Stimulated activated CD8-positive, alpha-beta memory T cell treated with anti-CD3 and anti-CD28 coated beads, Interleukin-4, amount 100 ng/mL, for 4 hours (primary cell): ENCODE measurements around the gene PLEKHM1.
"Not testable (repeated sequence)": the region's sequence is repeated elsewhere in the genome, so short reads cannot be mapped to it uniquely, and the experiment has no call there.

Experiments
- DNase-seq, 2 donors: peaks; one replicate each; pipeline ENCODE4 v3.0.0-alpha.2; 2020; ENCODE audit warnings: low read depth in 2 of 2, low spot score in 1 of 2

PLEKHM1 gene

DNA sequence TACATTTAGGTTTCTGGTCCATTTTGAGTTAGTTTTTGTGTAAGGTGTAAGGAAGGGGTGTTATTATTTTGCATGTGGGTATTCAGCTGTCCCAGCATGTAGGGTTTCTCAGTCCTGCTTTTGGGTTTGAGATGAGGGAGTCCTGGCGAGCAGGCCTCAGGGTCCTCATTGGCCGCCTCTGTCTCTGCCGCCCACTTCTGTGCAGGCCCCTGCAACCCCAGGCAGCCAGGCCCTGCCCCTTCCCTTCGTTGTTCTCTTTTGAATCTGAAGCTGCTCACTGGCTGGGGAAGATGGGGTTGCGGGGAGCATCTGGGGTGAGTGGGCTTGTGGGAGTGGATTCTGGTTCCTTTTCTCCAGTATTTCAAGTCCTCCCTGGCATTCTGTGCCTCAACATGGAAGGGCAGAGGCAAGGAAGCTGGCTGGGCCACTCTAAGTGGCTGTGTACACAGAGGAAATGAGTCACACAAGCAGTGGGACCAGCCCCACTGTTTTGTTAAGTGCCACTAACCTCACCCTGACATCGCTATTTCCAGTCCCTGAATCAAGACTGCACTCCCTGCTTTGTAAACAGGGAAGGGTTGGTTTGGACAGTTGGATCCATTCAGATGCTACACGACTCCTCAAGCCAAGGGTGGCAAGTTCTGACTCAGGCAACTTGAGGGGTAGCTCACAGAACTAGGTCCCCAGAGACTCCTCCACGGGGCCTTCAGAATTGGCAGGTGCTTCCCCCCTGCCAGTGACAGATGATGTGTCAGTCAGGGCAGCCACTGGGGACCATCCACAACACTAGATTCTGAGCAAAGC is 28.8 kb downstream of the PLEKHM1 start:
- DNase-seq = not testable (repeated sequence)

DNA sequence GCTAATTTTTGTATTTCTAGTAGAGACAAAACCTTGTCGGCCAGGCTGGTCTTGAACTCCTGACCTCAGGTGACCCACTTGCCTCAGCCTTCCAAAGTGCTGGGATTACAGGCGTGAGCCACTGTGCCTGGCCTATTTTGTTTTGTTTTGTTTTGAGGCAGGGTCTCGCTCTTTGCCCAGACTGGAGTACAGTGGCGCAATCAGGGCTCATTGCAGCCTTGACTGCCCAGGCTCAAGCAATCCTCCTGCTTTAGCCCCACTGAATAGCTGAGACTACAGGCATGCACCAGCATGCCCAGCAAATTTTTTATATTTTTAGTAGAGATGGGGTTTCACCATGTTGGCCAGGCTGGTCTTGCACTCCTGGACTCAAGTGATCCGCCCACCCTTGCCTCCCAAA is 30.1 kb downstream of the PLEKHM1 start:
- DNase-seq = not testable (repeated sequence)

DNA sequence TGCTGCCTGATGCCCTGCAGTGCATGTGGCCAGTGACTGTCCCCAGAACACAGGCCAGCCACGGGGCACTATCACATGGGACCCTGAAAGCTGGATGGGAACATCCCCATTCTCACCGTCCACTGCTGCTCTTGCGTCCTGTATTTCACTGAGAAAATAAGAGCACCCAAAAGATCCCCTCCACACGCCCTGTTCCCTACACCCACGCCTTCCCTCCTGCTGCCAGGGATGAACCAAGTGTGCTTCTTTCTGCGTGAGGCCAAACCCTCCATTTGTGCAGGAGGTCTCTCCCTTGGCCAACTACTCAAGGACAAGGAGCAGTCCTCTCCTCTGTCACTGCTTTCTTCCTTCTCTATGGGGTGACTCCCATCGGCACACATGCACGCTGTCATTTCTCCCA is 36.2 kb downstream of the PLEKHM1 start:
- not testable (repeated sequence) for DNase-seq

DNA sequence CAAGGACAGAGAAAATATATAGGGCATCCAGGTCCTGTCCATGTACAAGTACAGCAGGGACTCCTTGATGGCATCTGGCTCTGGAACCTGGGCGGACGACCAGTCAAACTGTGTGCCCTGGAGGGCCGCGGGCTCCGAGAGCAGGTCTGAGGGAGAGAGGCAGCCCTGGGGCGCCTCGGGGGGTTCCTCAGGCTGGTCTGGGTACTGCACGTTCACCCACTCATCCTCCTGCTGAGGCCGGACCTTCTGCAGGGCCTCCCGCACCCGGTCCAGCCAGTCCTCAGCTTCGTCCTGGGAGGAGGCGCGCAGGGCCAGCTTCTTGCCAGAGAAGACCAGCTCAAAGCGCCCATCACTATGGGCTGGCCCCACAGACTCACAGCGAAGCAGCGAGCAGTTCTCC is 36.8 kb downstream of the PLEKHM1 start:
- not testable (repeated sequence) for DNase-seq

DNA sequence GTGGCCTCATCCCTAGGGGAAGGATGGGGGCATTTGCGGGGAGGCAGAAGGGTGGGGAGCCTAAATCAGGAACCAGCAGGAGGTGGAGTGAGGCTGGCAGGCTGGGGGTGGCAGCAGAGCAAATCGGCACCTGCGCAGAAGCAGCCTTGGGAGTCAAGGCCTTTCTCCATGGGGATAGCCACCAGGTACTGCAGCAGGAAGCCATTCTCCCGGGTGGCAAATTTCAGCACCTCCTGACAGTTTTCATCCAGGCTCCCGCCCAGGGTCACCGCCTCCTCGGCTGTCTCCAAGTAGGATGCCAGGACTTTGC is 37.3 kb downstream of the PLEKHM1 start:
- not testable (repeated sequence) for DNase-seq

DNA sequence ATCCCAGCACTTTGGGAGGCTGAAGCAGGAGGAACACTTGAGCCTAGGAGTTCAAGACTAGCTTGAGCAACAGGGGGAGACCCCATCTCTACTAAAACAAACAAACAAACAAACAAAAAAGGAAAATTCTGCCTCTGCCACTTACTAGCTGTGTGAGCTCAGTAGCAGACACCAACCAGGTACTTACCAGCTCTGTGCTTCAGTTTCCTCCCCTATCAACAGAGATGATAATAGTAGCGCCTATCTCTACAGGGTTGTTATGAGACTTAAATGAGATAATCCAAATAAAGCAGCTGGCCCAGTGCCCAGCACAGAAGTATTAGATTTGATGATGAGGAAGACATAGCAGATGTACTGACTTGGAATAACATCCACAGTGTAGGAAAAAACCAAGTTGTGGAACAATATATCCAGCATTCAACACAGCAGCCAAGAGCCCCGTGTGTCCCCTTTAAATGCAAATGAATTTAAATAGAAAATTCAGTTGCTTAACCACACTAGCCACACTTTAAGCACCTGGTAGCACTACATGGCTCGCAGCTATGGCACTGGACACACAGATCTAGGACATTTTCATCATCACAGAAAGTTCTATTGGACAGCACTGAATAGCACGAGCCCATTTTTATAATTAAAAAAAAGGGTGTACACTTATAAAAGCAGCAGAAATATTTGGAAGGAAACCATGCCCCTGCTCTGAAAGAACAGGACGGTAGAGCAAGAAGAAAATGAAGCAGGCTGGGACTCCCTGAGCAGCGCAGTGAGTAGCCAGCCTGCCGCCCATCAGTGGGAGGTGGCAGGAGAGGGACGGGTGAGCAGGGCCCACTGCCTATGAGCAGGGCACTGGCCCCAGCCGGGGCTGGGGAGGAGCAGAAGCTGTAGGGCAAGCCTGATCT is 37.9 kb downstream of the PLEKHM1 start:
- DNase-seq = not testable (repeated sequence)

DNA sequence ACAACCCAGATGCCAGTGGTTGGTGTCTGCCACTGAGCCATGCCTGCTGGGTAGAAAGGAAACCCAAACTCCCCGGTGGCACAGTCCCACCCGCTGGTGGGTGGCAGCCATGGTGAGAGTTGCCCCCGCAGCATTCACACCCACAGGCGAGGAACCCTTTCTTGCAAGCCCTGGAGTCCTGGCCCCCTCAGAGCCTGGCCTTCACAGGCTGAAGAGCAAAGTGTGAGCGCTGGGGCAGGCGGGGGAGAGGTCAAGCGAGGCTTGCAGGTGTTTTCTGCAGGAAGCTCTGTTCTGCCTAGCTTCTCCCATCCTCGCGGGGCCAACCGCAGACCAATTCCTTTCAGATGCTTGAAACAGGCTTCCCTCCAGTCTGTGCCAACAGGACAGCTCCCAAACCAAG is 38.9 kb downstream of the PLEKHM1 start:
- not testable (repeated sequence) for DNase-seq

DNA sequence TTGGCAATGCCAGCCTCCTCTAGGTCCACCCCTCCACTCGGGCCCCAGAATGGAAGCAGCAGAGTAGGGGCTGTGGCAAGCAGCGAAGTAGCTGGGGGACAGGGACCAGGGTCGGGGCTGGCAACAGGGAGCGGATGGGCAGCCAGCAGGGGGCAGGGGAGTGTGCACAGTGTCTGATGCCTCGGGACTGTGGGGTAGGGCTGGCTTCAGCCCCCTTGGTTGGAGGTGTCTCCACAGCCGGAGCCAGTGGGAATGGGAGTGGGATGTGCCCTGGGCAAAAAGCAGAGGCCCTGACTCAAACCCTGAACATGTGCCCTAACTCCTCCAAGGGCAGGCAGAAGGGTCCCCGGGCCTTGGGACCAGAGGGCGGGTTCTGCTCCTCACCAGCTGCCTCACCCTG is 39.4 kb downstream of the PLEKHM1 start:
- no peak for DNase-seq

DNA sequence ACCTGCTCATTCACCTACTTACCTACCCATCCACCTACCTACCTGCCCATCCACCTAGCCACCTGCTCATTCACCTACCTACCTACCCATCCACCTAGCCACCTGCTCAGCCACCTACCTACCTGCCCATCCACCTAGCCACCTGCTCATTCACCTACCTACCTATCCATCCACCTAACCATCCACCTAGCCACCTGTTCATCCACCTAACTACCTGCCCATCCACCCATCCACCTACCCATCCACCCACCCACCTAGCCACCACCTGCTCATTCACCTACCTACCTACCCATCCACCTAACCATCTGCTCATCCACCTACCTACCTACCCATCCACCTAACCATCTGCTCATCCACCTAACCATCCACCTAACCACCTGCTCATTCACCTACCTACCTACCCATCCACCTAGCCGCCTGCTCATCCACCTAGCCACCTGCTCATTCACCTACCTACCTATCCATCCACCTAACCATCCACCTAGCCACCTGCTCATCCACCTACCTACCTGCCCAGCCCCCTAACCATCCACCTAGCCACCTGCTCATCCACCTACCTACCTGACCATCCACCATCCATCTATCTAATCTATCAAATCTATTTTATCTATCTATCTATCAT is 40.7 kb downstream of the PLEKHM1 start:
- DNase-seq = not testable (repeated sequence)

DNA sequence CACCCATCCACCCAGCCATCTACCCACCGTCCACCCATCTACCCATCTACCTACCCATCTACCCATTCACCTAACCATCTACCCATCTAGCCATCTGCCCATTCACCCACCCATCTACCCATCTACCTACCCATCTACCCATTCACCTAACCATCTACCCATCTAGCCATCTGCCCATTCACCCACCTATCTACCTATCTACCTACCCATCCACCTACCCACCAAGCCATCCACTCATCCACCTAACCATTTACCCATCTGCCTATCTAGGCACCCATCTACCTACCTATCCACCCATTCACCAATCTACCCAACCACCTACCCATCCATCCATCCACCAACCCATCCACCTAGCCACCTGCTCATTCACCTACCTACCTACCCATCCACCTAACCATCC is 41.3 kb downstream of the PLEKHM1 start:
- DNase-seq = not testable (repeated sequence)

DNA sequence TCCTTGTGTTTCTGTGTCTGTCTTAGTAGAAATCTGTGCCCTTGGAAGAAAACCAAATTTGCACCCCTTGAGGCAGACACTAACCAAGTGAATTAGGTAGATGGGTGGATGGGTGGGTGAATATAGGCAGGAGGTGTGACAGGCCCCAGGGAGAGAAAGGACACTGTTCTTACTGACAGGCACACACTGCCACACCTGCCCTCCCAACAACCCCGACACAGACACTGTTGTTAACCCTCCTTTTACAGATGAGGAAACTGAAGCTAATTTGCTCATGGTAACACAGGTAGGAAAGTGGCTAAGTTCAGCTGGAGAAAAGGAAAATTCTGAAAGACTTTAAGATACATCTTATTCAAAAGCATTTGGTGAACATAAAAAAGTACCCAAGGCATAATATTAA is 42.0 kb downstream of the PLEKHM1 start:
- DNase-seq = not testable (repeated sequence)

DNA sequence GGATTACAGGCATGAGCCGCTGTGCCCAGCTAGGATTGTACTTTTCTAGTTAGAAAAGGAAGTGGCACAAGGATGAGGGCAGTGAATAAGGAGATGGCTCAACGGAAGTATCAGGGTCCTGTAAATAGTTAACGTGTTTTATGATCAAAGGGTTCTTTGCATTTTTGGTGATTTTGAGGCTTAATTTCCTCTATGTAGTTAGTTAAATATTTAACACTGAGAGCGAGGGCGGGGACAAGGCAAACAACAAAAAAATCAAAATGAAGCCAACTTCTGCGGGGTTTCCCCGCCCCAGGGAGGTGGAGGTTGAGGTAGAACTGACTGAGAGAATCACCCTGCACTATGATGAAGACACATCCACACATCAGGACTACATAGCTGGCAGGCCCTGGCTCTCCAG is 42.5 kb downstream of the PLEKHM1 start:
- not testable (repeated sequence) for DNase-seq

DNA sequence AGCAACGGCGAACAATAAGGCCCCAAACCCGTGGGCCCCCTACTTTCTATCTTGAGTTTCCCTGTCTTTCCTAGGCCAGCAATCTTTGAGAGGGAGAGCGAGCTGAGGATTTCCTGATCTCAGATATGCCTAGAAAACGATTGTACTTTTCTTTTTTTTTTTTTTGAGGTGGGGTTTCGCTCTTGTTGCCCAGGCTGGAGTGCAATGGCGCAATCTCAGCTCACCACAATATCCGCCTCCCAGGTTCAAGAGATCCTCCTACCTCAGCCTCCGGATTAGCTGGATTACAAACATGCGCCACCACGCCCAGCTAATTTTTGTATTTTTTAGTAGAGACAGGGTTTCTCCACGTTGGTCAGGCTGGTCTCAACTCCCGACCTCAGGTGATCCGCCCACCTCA is 42.9 kb downstream of the PLEKHM1 start:
- DNase-seq = not testable (repeated sequence)

DNA sequence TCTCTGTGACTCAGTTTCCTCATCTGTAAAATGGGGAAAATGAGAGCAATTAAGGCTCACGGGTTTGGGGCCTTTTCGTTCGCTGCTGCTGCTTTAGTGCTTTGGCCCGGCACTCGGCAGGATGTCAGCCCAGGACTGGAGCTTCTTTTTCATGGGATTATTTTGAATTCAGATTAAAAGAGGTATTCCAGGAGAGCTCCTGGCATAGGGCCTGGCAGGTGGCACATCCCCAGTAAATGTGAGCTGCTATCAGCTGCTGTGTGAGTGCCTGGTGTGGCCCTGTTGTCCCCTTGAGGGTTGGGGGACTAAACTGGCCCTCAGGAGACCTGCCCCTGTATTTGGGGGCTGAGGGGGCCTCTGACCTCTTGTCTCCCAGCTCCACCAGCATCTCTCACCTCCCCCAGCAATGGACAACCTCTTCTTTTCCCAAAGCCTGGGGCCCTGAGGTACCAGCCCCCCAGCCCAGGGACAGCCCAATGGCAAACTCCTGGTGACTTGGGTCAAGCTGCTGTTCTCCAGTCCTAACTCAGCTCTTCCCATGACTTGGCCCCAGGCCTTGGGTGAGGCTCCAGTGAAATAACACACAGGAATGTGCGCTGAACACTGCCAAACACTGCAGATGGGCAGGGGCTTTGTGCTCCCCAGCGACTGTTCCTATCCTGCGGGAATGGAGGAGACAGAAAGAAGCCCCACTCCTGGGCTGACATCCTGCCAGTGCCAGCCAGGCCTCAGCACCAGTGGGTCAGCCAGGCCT is 43.5 kb downstream of the PLEKHM1 start:
- DNase-seq = not testable (repeated sequence)

DNA sequence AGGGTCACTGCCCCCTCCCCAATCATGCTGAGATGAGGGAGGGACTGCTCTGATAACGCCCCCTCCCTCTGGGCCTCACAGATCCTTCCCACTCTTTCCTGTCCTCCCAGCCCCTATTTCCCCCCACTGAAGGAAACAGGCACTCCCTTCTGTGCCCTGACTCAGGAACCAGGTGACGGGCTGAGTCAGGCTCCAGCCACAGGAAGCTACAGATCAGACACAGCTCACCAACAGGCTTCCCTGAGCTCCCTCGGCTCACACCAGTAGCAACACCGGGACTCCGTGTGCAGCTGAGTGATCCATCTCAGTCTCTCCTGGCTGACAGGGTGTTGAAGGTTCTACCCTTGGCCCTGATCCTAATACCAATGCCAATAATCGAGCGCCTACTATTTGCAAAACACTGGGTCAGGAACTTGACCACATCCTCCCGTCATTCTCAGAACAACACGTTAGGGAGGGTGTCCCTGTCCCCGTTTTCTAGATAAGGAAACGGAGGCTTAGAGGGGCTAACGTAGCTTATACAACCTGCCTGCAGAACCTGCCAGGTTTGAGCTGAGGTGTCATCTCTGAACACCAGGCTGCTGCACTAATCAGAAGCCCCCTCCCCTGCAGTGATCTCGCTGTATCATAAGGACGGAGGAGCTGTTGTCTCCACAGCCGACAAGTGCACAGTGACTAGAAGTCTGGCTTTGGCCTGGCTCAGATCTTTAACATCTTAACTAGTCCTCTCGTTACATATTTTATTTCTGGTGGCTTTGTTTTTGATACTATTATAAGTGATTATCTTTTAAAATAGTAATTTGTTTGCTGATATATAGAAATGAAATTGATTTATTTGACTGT is 44.4 kb downstream of the PLEKHM1 start:
- DNase-seq = not testable (repeated sequence)

DNA sequence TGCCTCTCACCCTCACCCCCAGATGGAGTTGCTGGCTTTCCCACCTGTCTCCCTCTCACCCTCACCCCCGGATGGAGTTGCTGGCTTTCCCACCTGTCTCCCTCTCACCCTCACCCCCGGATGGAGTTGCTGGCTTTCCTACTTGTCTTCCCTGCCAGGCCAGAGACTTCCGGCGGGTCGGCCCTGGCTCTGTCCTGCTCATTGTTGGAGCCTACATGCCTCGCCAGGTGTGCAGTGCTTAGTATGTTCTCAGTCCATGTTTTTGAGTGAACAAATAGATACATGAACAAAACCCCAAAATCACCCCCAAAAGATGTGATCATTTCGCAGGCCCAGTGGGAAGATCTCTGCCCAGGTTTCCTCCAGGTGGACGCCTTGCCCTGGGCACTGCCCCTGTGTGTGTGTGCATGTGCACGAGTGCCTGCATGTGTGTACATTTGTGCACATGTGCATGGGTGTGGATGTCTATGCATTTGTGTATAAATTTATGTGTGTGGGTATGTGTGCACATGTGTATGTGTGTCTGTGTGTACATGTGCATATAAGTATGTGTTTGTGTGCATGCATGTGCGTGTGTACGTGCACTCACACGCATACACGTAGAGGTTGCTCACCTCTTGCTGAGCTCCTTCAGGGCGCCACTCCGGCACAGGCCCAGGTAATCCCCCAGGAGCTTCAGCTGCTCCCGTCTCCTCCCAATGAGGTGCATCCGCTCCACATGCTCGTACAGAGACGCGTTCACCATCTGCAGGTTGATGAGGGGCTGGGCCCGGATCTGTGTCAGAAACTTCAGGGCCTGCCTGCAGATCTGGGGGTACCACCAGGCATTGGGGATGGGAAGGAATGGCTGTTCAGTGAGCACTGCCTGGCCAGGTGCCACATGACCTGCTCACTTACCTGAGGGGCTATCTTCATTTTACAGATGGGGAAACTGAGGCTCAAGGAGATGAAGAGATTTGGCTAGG is 45.4 kb downstream of the PLEKHM1 start:
- DNase-seq = not testable (repeated sequence)

DNA sequence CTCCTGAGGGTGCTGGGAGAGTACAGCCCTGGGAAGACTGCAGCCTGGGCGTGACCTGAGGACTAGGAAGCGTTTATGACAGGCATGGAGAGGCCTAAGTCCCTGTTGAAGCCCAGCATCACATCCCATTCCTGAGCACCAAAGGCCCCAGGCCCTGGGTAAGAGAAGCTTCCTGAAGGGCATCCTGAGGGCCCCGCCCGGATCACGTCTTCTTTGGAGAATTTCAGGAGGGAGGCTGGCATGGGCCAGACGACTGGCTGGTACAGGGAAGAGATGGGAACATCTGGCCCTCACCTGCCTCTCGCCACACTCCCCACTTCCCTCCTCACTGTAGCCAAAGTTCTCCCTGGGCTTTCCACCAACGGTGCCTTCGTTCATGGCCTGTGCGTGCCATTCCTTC is 46.2 kb downstream of the PLEKHM1 start:
- DNase-seq = not testable (repeated sequence)

DNA sequence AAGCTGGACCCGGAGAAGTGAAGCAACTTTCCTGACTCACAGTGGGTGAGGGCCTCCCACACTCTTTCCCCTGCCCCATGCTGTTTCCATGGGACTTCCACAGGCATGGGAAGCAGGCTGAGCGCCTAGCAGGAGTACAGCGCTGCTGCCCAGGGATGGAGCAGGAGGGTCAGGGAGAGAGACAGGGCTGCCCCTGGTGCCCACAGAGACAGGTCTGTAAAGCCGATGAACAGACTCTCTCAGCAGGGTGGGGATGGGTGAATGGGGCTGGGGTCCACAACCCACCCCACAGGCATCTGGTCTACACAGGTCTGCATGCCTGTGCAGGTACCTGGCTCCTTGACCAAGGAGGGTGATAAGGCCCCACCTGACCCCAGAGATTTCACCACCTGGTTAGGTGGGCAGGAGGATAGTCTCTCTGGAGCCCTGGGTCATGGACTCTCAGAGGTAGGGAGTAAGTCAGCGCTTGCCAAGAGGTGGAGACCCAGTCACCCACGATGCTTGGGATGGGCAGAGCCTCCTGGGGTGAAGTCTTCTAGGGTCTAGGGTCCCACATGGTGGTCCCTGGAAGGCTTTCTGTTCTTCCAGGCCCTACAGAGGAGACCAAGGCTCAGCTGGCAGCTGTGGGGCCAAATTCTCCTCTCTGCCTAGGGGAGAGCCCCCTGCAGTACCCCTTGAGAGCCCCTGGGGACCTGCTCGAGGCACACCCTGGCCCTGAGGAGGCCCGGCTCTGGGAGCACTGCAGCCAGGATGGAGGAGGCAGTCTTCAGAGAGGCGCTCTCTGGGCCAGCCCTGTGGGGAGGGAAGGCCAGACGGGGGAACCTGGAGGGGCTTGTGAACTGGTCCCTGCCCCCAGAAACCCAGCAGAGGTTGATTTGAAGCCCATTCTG is 46.9 kb downstream of the PLEKHM1 start:
- not testable (repeated sequence) for DNase-seq
